Fibroblast of lung (primary cell): ENCODE data around the gene IRF2BPL.

Source experiments
- CTCF ChIP-seq, 2 donors: IDR thresholded peaks in 1 of 2; conservative IDR thresholded peaks in 1 of 2; 1 replicate in 1 of 2; 2 replicates in 1 of 2; pipeline ENCODE4 v1.5.1; 2011 to 2012; ENCODE audit warnings: low read length in 2 of 2, control low read depth in 1 of 2, inconsistent platforms in 1 of 2, low read depth in 1 of 2, mild to moderate bottlenecking in 1 of 2
- EZH2 ChIP-seq: IDR thresholded peaks from 2 replicates; pipeline ENCODE4 v1.5.1; 2012; ENCODE audit warnings: low read length, control low read depth, mild to moderate bottlenecking; ENCODE audit errors: missing control alignments

- TF ChIP-seq CTCF (conservative IDR thresholded peaks at IDR 0.05 in 1 of 2, IDR thresholded peaks at IDR 0.05 in 1 of 2; ENCODE audit: low read depth in 1 of 2, low read length in 2 of 2) (no peak), EZH2 (no peak)
These were observed 36.1 kb upstream of the IRF2BPL start for GRCh38 chr14:77064521-77065178.
